Endodermal cell (in vitro differentiated cells): ENCODE results near the gene LAMA4. TPM values are rescaled to one million over a fixed set of nuclear protein-coding genes. Genes with fewer than 3 reads are reported as not detected.

ENCODE experiments used
- DNase-seq: peaks from one replicate; pipeline ENCODE4 v3.0.0-alpha.2; 2017
- H3K27ac ChIP-seq: 2 replicates; pipeline ENCODE4 v1.5.1; 2013; ENCODE audit warnings: mild to moderate bottlenecking, low read depth, low read length, moderate library complexity
- H3K27me3 ChIP-seq: 2 replicates; pipeline ENCODE4 v1.6.1; 2013; ENCODE audit warnings: mild to moderate bottlenecking, low read length, moderate library complexity; ENCODE audit not compliant: insufficient read depth, control insufficient read depth, poor library complexity, severe bottlenecking
- H3K36me3 ChIP-seq: 2 replicates; pipeline ENCODE4 v1.7.0; 2013; ENCODE audit warnings: mild to moderate bottlenecking, low read length, moderate library complexity; ENCODE audit not compliant: control insufficient read depth, insufficient read depth
- H3K4me1 ChIP-seq: one replicate; pipeline ENCODE4 v1.7.0; 2013; ENCODE audit warnings: low read length; ENCODE audit not compliant: control insufficient read depth, insufficient read depth
- H3K4me3 ChIP-seq: 2 replicates; pipeline ENCODE4 v1.5.1; 2013; ENCODE audit warnings: mild to moderate bottlenecking, low read length, moderate library complexity
- H3K9ac ChIP-seq: 2 replicates; pipeline ENCODE4 v1.6.1; 2013; ENCODE audit warnings: mild to moderate bottlenecking, low read length, moderate library complexity; ENCODE audit not compliant: poor library complexity, severe bottlenecking; ENCODE audit errors: extremely low read depth
- H3K9me3 ChIP-seq: 2 replicates; pipeline ENCODE4 v1.6.1; 2013; ENCODE audit warnings: mild to moderate bottlenecking, low read length, moderate library complexity; ENCODE audit not compliant: control insufficient read depth
- H3K27ac Mint-ChIP-seq: 2 replicates; pipeline ENCODE4 v1.8.0; 2020; ENCODE audit warnings: mixed read lengths
- H3K27me3 Mint-ChIP-seq: 2 replicates; pipeline ENCODE4 v1.8.0; 2021; ENCODE audit warnings: mild to moderate bottlenecking, mixed read lengths; ENCODE audit not compliant: insufficient read depth
- H3K36me3 Mint-ChIP-seq: 2 replicates; pipeline ENCODE4 v1.8.0; 2020; ENCODE audit warnings: low read depth, mixed read lengths
- H3K4me1 Mint-ChIP-seq: 2 replicates; pipeline ENCODE4 v1.8.0; 2020; ENCODE audit warnings: mixed read lengths
- H3K4me3 Mint-ChIP-seq: 2 replicates; pipeline ENCODE4 v1.8.0; 2020; ENCODE audit warnings: mild to moderate bottlenecking, moderate library complexity, mixed read lengths
- H3K9me3 Mint-ChIP-seq: 2 replicates; pipeline ENCODE4 v1.8.0; 2020; ENCODE audit warnings: mild to moderate bottlenecking, mixed read lengths
- WGBS, 2 experiments: methylation state at CpG; one replicate each; pipeline versions ENCODE4 v1.1.5 to v1.1.7; 2013; ENCODE audit warnings: missing lambda C conversion rate in 2 of 2, mixed read lengths in 1 of 2; ENCODE audit not compliant: insufficient coverage in 1 of 2, insufficient read length in 1 of 2; 5-methylcytosine and 5-hydroxymethylcytosine counted together
- total RNA-seq, 2 donors: library from RNA; stranded (reverse); fragmentation: NEBNext Ultra II Directional in 1 of 2; extraction: Animal tissue kit (Norgen Biotek cat#: 25700) in 1 of 2; gene quantifications; 2 replicates in 1 of 2; 3 replicates in 1 of 2; pipeline ENCODE4 v1.2.1, GENCODE V29; 2021
- TF ChIP-seq, protein P1 (sequence below): fragments of 200-600 bp; sonication (generic); conservative IDR thresholded peaks from 2 replicates; pipeline ENCODE4 v1.5.0; 2021; ENCODE audit warnings: antibody characterized with exemption, mild to moderate bottlenecking

The LAMA4 gene
- total RNA-seq, 2 donors from 2014 or later: 0.24 to 3.7 TPM

DNA sequence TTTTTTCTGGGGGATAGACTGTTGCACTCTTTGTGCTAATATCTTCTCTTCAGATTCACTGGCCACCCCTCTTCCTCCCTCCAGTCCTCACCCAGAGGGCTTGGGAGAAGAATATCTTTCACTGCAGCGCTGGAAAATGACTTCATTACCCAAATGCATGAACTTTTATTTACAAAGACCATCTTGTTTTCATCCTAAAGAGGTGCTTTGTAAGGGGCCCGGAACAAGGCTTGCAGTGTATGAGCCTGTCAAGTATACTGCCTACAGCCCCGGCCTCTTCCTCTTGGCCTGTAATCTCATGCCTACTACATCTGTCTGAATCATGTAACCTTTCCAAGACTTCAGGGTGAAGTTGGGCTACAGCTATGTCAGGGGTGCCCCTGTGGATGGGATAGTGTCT, 554 bp upstream of the LAMA4 start:
- peaks cover 30% of the 10 kb centered on the region for H3K4me1 Mint-ChIP-seq
- Histone ChIP-seq H3K9me3 (no peaks in the 10 kb centered on the region), H3K4me3 (peak overlapping the region; percentile 83), H3K27ac (peak overlapping the region; percentile 37), H3K27me3 (peaks cover 14% of the 10 kb centered on the region), H3K4me1 (peaks cover 15% of the 10 kb centered on the region), H3K36me3 (no peaks in the 10 kb centered on the region), H3K9ac (no peak overlapping the region)
- DNase-seq: no peak
- peak overlapping the region; percentile 75 for H3K4me3 Mint-ChIP-seq
- no peak overlapping the region for H3K27ac Mint-ChIP-seq
- H3K27me3 Mint-ChIP-seq: peaks cover 40% of the 10 kb centered on the region
- TF ChIP-seq, protein P1, sequence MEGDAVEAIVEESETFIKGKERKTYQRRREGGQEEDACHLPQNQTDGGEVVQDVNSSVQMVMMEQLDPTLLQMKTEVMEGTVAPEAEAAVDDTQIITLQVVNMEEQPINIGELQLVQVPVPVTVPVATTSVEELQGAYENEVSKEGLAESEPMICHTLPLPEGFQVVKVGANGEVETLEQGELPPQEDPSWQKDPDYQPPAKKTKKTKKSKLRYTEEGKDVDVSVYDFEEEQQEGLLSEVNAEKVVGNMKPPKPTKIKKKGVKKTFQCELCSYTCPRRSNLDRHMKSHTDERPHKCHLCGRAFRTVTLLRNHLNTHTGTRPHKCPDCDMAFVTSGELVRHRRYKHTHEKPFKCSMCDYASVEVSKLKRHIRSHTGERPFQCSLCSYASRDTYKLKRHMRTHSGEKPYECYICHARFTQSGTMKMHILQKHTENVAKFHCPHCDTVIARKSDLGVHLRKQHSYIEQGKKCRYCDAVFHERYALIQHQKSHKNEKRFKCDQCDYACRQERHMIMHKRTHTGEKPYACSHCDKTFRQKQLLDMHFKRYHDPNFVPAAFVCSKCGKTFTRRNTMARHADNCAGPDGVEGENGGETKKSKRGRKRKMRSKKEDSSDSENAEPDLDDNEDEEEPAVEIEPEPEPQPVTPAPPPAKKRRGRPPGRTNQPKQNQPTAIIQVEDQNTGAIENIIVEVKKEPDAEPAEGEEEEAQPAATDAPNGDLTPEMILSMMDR: no peak
- H3K9me3 Mint-ChIP-seq: peaks cover 14% of the 10 kb centered on the region
- H3K36me3 Mint-ChIP-seq: no peaks in the 10 kb centered on the region
- 74 to 96% methylated on average over 3 of the region's 3 CpGs for WGBS, 2 experiments

DNA sequence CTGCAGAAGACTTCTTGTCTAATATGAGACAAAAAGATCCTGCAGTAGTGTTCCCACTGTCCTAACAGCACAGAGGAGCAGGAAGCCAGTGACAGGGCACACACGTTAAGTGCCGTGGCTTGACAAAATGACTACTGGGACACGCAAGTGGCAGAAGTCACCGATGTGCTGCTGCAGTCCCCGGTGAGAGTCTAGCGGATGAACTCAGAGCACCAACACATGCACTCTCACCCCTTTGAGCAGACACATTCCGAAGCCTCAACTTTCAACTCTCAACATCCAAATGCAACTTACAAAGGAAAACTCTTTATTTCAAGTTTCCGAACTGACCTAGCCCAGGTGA, 898 bp downstream of the LAMA4 start:
- H3K27me3 Mint-ChIP-seq: peaks cover 40% of the 10 kb centered on the region
- Histone ChIP-seq H3K36me3 (no peaks in the 10 kb centered on the region), H3K4me1 (peaks cover 15% of the 10 kb centered on the region), H3K27me3 (peaks cover 14% of the 10 kb centered on the region), H3K9ac (no peak overlapping the region), H3K4me3 (peak overlapping the region; percentile 83), H3K9me3 (no peaks in the 10 kb centered on the region), H3K27ac (no peak overlapping the region)
- H3K9me3 Mint-ChIP-seq: peaks cover 14% of the 10 kb centered on the region
- peak overlapping the region; percentile 75 for H3K4me3 Mint-ChIP-seq
- peak; percentile 73 for DNase-seq
- TF ChIP-seq, protein P1: no peak
- 2 to 4% methylated on average over 6 to 8 of the region's 8 CpGs for WGBS, 2 experiments
- H3K27ac Mint-ChIP-seq: no peak overlapping the region
- peaks cover 30% of the 10 kb centered on the region for H3K4me1 Mint-ChIP-seq
- no peaks in the 10 kb centered on the region for H3K36me3 Mint-ChIP-seq

DNA sequence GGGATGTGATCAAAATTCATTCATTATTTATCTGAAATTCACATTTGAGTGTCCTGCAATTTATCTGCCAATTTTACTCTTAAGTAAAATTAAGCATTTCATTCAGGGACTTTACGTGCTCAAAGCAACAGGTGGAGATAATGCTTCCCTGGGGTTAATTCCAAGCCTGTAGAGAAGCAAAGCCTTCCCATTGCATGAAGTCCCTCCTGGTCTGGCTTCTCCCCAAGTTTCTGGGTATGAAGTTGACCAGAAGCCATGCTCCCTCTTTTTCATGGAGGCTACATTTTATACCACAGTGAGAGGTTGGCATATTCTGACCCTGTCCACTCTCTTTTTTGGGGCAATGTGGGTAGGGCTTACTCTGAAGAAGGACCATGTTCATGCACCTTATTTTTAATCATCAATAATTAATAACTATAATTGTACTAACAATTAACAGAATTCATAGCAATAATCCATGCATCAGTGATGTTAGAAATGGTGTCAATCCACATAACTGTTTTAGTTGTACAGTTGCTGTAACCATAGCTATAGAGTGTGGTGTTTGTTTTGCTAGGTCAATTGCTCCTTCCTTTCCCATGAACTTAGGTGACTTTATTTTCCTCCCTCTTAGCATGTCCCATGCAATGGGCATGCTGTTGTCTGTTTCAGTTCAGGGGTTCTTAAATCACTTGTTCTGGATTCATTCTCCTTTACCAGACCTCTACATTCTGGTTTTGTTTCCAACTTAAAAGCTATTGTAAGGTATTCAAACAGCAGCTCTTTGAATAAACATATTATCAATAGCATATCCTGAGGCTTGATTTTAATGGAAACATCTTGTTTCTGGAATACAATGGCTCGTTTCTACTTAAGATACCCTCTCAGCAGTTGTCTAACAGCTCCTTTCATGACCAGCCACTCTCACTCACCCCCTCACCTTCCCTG, 1.5 kb downstream of the LAMA4 start:
- no peaks in the 10 kb centered on the region for H3K36me3 Mint-ChIP-seq
- H3K4me3 Mint-ChIP-seq: peak overlapping the region; percentile 75
- no peak for DNase-seq
- TF ChIP-seq, protein P1: no peak
- H3K27ac Mint-ChIP-seq: no peak overlapping the region
- peaks cover 14% of the 10 kb centered on the region for H3K27me3 ChIP-seq
- peaks cover 15% of the 10 kb centered on the region for H3K4me1 ChIP-seq
- H3K27ac ChIP-seq: no peak overlapping the region
- no peaks in the 10 kb centered on the region for H3K9me3 ChIP-seq
- H3K36me3 ChIP-seq: no peaks in the 10 kb centered on the region
- peaks cover 42% of the 10 kb centered on the region for H3K27me3 Mint-ChIP-seq
- WGBS, 2 experiments: 37 to 47% methylated on average over 2 of the region's 2 CpGs
- H3K4me1 Mint-ChIP-seq: peaks cover 30% of the 10 kb centered on the region
- H3K9ac ChIP-seq: no peak overlapping the region
- peak overlapping the region; percentile 83 for H3K4me3 ChIP-seq
- H3K9me3 Mint-ChIP-seq: peaks cover 14% of the 10 kb centered on the region
